GM10847 (cell line): ENCODE results near the gene MAPK8.

Experiments used
- POLR2A ChIP-seq: IDR thresholded peaks from 2 replicates; pipeline ENCODE4 v1.6.1; 2011; ENCODE audit not compliant: insufficient read length; ENCODE audit errors: extremely low read depth

The MAPK8 gene

GRCh38 chr10:48307711-48308018, 1.2 kb downstream of the MAPK8 start:
- no peak for TF ChIP-seq POLR2A

DNA sequence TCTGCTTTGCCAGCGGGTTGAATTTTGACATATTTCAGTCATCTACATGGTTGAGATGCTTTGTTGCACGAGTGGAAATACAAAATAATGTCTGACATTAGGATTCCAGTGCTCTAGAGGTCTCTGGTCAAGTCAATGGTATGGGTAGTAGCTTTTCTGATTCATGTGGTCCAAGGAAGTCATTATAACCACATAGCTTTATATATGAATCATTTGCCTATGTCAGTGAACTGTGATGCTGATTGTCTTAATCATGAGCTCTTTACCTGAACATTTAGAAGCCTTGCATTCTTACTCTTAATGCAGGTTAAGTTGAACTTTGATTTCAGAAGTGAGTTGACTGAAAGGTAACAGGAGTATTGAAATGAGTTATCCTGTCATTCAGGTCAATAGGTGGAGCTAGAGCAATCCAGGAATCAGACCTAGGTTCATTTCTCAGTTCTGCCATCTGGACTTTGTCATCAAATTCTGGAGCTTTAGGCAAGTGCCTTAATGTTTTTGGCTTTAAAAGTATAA, 3.3 kb downstream of the MAPK8 start:
- no peak for TF ChIP-seq POLR2A

- no peak for TF ChIP-seq POLR2A
Observed at GRCh38 chr10:48314107-48314506, 7.6 kb downstream of the MAPK8 start.

GRCh38 chr10:48316236-48316635, 9.8 kb downstream of the MAPK8 start:
- no peak for TF ChIP-seq POLR2A

GRCh38 chr10:48317321-48317990, 11.0 kb downstream of the MAPK8 start:
- no peak for TF ChIP-seq POLR2A

- TF ChIP-seq POLR2A, result no peak
Observed at GRCh38 chr10:48322017-48322416, 15.5 kb downstream of the MAPK8 start.

GRCh38 chr10:48324580-48324979, 18.1 kb downstream of the MAPK8 start:
- no peak for TF ChIP-seq POLR2A

- no peak for TF ChIP-seq POLR2A
Observed at GRCh38 chr10:48330269-48330668, 23.8 kb downstream of the MAPK8 start.

GRCh38 chr10:48331436-48331835, 25.0 kb downstream of the MAPK8 start:
- TF ChIP-seq POLR2A, result no peak

- TF ChIP-seq POLR2A, result no peak
Observed at GRCh38 chr10:48332166-48332870, 25.8 kb downstream of the MAPK8 start.

- no peak for TF ChIP-seq POLR2A
Observed at GRCh38 chr10:48332871-48333216, 26.4 kb downstream of the MAPK8 start.

- no peak for TF ChIP-seq POLR2A
Observed at GRCh38 chr10:48333856-48334255, 27.4 kb downstream of the MAPK8 start.

DNA sequence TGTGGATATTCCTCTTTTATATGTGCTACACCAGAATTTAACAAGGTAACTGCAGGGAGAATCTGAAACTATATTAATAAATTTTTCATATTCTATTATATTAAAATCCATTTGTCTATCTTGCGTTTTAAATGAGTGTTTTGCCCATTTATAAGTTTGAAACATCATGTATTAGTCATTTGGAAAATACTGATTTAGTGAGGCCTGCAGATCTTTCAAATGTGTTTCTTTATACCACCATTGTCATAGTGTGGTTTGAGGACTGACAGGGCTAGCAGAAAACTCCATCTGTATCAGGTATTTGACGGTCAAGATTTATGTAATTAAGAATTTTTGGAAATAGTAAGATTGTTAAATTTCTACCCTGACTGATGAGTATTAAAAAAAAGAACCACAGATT, 29.3 kb downstream of the MAPK8 start:
- TF ChIP-seq POLR2A, result no peak

GRCh38 chr10:48336978-48337599, 30.6 kb downstream of the MAPK8 start:
- no peak for TF ChIP-seq POLR2A

DNA sequence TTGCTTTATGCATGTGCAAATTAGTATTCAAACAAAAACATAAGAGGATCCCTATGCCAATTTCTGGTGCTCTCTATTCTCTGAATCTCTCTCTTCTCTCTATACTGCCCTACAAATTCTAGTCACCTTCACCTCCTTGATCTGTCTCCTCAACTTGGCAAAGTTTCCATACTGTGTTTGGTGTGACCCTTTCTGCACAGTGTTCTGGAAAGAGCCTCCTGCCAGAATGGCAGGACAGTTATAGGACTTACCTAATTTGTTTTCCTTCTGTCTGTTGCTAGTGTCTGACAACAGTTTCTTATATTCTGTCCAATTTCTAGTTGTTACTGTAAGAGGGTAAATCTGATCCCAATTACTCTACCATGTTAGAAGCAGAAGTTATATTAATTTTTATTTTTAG, 34.3 kb downstream of the MAPK8 start:
- no peak for TF ChIP-seq POLR2A

GRCh38 chr10:48343106-48343505, 36.6 kb downstream of the MAPK8 start:
- TF ChIP-seq POLR2A, result no peak
